Epithelial cell of esophagus (primary cell): ENCODE measurements around the gene DHDH.

Experiments
- DNase-seq: peaks from one replicate; pipeline ENCODE4 v3.0.0; 2010; ENCODE audit warnings: low read depth
- H3K4me3 ChIP-seq: 2 replicates; pipeline ENCODE4 v1.5.1; 2011; ENCODE audit warnings: mild to moderate bottlenecking, low read length, control low read depth
- TF ChIP-seq, protein P1 (sequence below): IDR thresholded peaks from 2 replicates; pipeline ENCODE4 v1.5.1; 2011; ENCODE audit warnings: low read depth, mild to moderate bottlenecking, low read length, control low read depth, inconsistent platforms; ENCODE audit not compliant: insufficient read depth; ENCODE audit errors: missing control alignments

The DHDH gene

DNA sequence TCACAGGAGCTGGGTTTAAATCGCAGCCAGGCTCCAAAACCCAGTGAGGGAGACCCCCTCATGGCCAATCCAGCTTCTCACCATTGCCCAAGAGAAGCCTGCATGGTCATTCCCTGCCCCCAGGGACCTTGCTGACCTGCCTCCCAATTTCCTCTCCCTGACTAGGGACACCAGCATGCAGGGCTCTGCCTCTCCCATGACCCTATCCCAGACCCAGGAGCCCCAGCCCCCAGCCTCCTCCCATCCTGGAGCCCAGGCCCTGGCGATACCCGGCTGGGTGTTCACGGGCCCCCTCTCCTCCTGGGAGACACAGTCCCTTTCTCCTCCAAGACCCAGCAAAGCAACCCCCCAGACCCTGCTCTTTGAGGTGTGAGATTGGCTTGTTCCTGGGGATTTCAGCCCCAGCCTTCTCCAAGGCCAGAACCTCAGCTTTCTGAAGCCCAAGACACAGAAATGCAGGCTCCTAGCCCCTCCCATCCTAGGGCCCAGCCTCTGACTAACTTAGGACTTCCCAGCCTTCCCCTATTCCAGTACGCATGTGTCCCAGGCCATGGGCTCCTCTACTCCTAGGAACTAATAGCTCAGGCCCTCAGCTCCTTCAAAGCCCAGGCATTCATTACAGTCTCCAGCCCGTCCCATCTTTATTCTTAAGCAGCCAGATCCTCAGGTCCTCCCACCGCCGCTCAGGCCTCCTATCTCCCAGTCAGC is 58.5 kb downstream of the DHDH start:
- TF ChIP-seq, protein P1, sequence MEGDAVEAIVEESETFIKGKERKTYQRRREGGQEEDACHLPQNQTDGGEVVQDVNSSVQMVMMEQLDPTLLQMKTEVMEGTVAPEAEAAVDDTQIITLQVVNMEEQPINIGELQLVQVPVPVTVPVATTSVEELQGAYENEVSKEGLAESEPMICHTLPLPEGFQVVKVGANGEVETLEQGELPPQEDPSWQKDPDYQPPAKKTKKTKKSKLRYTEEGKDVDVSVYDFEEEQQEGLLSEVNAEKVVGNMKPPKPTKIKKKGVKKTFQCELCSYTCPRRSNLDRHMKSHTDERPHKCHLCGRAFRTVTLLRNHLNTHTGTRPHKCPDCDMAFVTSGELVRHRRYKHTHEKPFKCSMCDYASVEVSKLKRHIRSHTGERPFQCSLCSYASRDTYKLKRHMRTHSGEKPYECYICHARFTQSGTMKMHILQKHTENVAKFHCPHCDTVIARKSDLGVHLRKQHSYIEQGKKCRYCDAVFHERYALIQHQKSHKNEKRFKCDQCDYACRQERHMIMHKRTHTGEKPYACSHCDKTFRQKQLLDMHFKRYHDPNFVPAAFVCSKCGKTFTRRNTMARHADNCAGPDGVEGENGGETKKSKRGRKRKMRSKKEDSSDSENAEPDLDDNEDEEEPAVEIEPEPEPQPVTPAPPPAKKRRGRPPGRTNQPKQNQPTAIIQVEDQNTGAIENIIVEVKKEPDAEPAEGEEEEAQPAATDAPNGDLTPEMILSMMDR: no peak
- DNase-seq: peak; percentile 89
- peak overlapping the region; percentile 90 for H3K4me3 ChIP-seq

DNA sequence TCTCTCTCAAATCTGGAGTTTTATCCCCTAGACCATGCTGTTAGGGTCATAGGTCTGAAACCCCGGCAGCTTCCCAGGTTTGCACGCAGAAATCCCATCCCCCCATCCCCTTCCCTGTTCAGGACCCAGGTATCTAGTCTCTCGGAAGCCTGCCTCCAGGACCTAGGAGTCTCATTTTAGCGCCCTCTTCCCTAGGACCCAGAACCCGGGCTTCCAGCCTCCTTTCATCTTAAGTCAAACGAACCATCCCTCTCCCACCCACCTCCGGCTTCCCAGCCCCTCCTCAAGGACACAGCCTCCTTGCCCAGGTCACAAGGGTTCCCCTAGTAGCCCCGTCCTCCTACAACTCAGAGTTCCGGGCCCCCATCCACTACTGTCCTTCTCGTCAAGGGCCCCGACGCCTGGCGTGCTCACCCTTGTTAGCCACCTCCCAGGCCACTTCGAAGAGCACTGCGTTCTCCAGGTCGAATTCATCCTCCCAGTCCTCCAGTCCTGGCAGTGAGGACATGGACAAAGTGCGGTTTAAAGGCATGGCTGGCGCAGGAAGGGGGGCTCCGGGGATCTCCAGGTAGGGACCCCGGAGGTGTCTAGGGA is 59.2 kb downstream of the DHDH start:
- H3K4me3 ChIP-seq: peak overlapping the region; percentile 90
- peak; percentile 26 for DNase-seq
- TF ChIP-seq, protein P1: no peak

DNA sequence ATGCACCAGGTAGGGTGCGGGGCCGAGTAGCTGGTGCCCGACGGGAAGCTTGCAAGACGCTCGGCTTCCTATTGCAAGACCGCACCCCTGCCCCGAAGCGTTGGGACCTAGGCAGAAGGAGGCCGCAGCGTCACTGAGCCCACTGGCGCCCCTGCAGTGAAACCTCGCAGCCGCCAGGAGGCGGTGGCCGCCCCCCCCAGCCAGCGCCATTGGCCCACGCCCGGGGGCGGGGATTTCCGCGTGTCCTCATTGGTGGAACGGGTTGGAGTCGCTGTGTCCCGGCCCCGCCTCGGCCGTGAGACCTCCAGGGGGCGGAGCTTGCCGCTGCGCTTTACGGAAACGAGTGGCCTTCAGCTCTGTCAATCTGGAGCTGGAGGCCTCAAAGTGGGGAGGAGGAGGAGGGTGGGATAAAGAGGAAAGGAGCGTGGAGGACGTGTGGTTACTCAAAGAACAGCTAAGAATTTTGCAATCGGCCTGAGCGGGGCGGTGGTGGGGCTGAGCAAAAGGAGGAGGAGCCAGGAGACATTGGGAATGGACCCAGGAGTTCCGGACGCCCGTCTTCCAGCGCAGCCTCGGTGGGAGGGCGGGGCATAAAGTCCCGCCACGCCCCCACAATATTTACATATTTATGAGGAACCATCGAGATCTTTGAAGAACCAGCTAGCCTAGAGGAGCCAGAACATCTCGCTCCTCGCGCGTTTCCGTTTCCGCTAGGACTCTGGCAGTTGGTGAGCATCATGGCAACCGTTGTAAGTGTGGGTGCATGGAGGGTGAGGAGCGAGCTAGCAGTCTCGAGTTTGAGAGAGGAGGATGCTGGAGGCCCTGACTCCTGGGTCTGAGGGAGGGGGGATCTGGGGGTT is 59.9 kb downstream of the DHDH start, which contains the start of the genes GYS1 and RUVBL2:
Gene GYS1, minus strand, starts transcription at position 135 of the 860 bp plus-strand sequence. CDS start 197 bp downstream, outside the sequence.
Gene RUVBL2, plus strand, starts transcription at position 713 of the 860 bp plus-strand sequence. Its CDS starts 25 bp downstream, at position 738.
- H3K4me3 ChIP-seq: peak within 1 kb of the TSS; percentile 90
- TF ChIP-seq, protein P1: peak; percentile 73
- DNase-seq: peak; percentile 100

DNA sequence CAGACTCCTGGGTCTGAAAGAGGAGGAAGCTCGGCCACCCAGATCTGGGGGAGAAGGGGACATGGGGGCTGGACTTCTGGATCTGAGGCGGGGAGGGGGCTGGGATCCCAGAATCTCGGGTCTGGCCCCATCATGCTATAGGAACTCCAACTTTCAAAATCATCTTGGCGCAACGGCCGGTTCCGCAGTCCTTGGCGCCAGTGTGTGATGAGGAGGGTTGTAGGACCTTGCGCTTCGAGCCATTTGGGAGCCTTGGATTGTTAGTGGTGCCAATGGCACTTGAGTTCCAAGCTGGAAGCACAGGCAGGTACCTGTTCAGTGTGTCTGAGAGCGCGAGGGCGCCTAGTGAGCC is 60.5 kb downstream of the DHDH start:
- DNase-seq: no peak
- TF ChIP-seq, protein P1: no peak
- peak overlapping the region; percentile 90 for H3K4me3 ChIP-seq
